Glutamatergic neuron (in vitro differentiated cells): ENCODE measurements around the gene METTL8. TPM values are rescaled to one million over a fixed set of nuclear protein-coding genes. Genes with fewer than 3 reads are reported as not detected.

Experiments used
- DNase-seq: peaks from one replicate; pipeline ENCODE4 v3.0.0; 2022
- H3K27ac Mint-ChIP-seq: one replicate; pipeline ENCODE4 v1.8.0; 2020; ENCODE audit warnings: mild to moderate bottlenecking, mixed read lengths, inconsistent platforms; ENCODE audit not compliant: unreplicated experiment
- H3K27me3 Mint-ChIP-seq: one replicate; pipeline ENCODE4 v1.8.0; 2020; ENCODE audit warnings: mild to moderate bottlenecking, moderate library complexity, mixed read lengths, inconsistent platforms; ENCODE audit not compliant: unreplicated experiment
- H3K36me3 Mint-ChIP-seq: one replicate; pipeline ENCODE4 v1.8.0; 2020; ENCODE audit warnings: mild to moderate bottlenecking, mixed read lengths, inconsistent platforms; ENCODE audit not compliant: unreplicated experiment
- H3K4me1 Mint-ChIP-seq: one replicate; pipeline ENCODE4 v1.8.0; 2020; ENCODE audit warnings: mild to moderate bottlenecking, low read depth, mixed read lengths, inconsistent platforms; ENCODE audit not compliant: unreplicated experiment
- H3K4me3 Mint-ChIP-seq: one replicate; pipeline ENCODE4 v1.8.0; 2020; ENCODE audit warnings: mild to moderate bottlenecking, mixed read lengths, inconsistent platforms; ENCODE audit not compliant: unreplicated experiment
- H3K9me3 Mint-ChIP-seq: one replicate; pipeline ENCODE4 v1.8.0; 2020; ENCODE audit warnings: mild to moderate bottlenecking, moderate library complexity, mixed read lengths, inconsistent platforms; ENCODE audit not compliant: unreplicated experiment
- CTCF ChIP-seq: fragments of 200-600 bp; sonication (generic); IDR thresholded peaks from one replicate; pipeline ENCODE4 v1.5.0; 2021; ENCODE audit not compliant: partially characterized antibody, unreplicated experiment
- total RNA-seq: library from RNA; stranded (reverse); fragmentation: NEBNext Ultra II Directional; extraction: Animal tissue kit (Norgen Biotek cat#: 25700); gene quantifications from one replicate; pipeline ENCODE4 v1.2.1, GENCODE V29; 2021; ENCODE audit not compliant: unreplicated experiment

The METTL8 gene
- total RNA-seq, 1 donor from 2014 or later, result 10.9 TPM

GRCh38 chr2:171478345-171478744, 44.6 kb upstream of the METTL8 start:
- Mint-ChIP-seq H3K4me3 (no peak overlapping the region), H3K36me3 (no peaks in the 10 kb centered on the region), H3K27ac (no peak overlapping the region), H3K27me3 (no peaks in the 10 kb centered on the region), H3K4me1 (no peaks in the 10 kb centered on the region), H3K9me3 (no peaks in the 10 kb centered on the region)
- no peak for DNase-seq
- TF ChIP-seq CTCF, result no peak

GRCh38 chr2:171475979-171476378, 42.2 kb upstream of the METTL8 start:
- no peak for DNase-seq
- no peaks in the 10 kb centered on the region for H3K4me1 Mint-ChIP-seq
- no peaks in the 10 kb centered on the region for H3K27me3 Mint-ChIP-seq
- H3K27ac Mint-ChIP-seq, result no peak overlapping the region
- no peaks in the 10 kb centered on the region for H3K36me3 Mint-ChIP-seq
- no peak overlapping the region for H3K4me3 Mint-ChIP-seq
- H3K9me3 Mint-ChIP-seq, result no peaks in the 10 kb centered on the region
- TF ChIP-seq CTCF, result no peak

- no peak overlapping the region for H3K27ac Mint-ChIP-seq
- TF ChIP-seq CTCF, result no peak
- H3K4me3 Mint-ChIP-seq, result no peak overlapping the region
- H3K36me3 Mint-ChIP-seq, result no peaks in the 10 kb centered on the region
- no peaks in the 10 kb centered on the region for H3K4me1 Mint-ChIP-seq
- no peaks in the 10 kb centered on the region for H3K27me3 Mint-ChIP-seq
- DNase-seq, result no peak
- no peaks in the 10 kb centered on the region for H3K9me3 Mint-ChIP-seq
Measured at GRCh38 chr2:171470129-171470528, 36.3 kb upstream of the METTL8 start.

GRCh38 chr2:171469176-171469575, 35.4 kb upstream of the METTL8 start:
- Mint-ChIP-seq H3K4me3 (no peak overlapping the region), H3K27me3 (no peaks in the 10 kb centered on the region), H3K36me3 (no peaks in the 10 kb centered on the region), H3K4me1 (no peaks in the 10 kb centered on the region), H3K9me3 (no peaks in the 10 kb centered on the region), H3K27ac (no peak overlapping the region)
- no peak for DNase-seq
- TF ChIP-seq CTCF, result no peak

GRCh38 chr2:171460537-171460936, 26.7 kb upstream of the METTL8 start:
- TF ChIP-seq CTCF, result no peak
- H3K27me3 Mint-ChIP-seq, result no peaks in the 10 kb centered on the region
- H3K27ac Mint-ChIP-seq, result no peak overlapping the region
- no peaks in the 10 kb centered on the region for H3K4me1 Mint-ChIP-seq
- H3K36me3 Mint-ChIP-seq, result peaks cover 8% of the 10 kb centered on the region
- no peak overlapping the region for H3K4me3 Mint-ChIP-seq
- no peak for DNase-seq
- H3K9me3 Mint-ChIP-seq, result no peaks in the 10 kb centered on the region
